Activated naive CD8-positive, alpha-beta T cell treated with anti-CD3 and anti-CD28 coated beads, Interleukin-2, amount 10 ng/mL, durations not matched to agents 7 days and 5 days (primary cell): ENCODE measurements around the gene ADPRH. TPM values are rescaled to one million over a fixed set of nuclear protein-coding genes. Genes with fewer than 3 reads are reported as not detected.

Experiments used
- ATAC-seq: fragments of 150-1000 bp; cut with Tn5 transposase; one replicate; pipeline ENCODE4 v1.10.0; 2021; ENCODE audit warnings: low read depth, moderate library complexity
- POLR2A ChIA-PET: fragments of 350-600 bp; sonication (Branson Sonifier 250); formaldehyde crosslinking; loops from one replicate; lab custom pipeline; 2021; ENCODE audit warnings: antibody characterized with exemption; lab: Charles Lee
- DNase-seq: peaks from one replicate; pipeline ENCODE4 v3.0.0; 2021
- H3K27ac Mint-ChIP-seq: one replicate; pipeline ENCODE4 v1.8.0; 2022; ENCODE audit warnings: mild to moderate bottlenecking, mixed read lengths
- H3K27me3 Mint-ChIP-seq: one replicate; pipeline ENCODE4 v1.8.0; 2022; ENCODE audit warnings: mild to moderate bottlenecking, moderate library complexity, mixed read lengths
- H3K36me3 Mint-ChIP-seq: one replicate; pipeline ENCODE4 v1.8.0; 2021; ENCODE audit warnings: mild to moderate bottlenecking, mixed read lengths
- H3K4me1 Mint-ChIP-seq: one replicate; pipeline ENCODE4 v1.8.0; 2021; ENCODE audit warnings: mixed read lengths
- H3K4me3 Mint-ChIP-seq: one replicate; pipeline ENCODE4 v1.8.0; 2022; ENCODE audit warnings: mild to moderate bottlenecking, moderate library complexity, mixed read lengths
- H3K9me3 Mint-ChIP-seq: one replicate; pipeline ENCODE4 v1.8.0; 2021; ENCODE audit warnings: mixed read lengths
- total RNA-seq, 2 experiments: library from RNA; stranded (reverse); gene quantifications; one replicate each; pipeline ENCODE4 v1.2.3, GENCODE V29; 2021

ADPRH gene
- total RNA-seq = 1 to 10 TPM; 4.5 to 5.9 TPM

DNA sequence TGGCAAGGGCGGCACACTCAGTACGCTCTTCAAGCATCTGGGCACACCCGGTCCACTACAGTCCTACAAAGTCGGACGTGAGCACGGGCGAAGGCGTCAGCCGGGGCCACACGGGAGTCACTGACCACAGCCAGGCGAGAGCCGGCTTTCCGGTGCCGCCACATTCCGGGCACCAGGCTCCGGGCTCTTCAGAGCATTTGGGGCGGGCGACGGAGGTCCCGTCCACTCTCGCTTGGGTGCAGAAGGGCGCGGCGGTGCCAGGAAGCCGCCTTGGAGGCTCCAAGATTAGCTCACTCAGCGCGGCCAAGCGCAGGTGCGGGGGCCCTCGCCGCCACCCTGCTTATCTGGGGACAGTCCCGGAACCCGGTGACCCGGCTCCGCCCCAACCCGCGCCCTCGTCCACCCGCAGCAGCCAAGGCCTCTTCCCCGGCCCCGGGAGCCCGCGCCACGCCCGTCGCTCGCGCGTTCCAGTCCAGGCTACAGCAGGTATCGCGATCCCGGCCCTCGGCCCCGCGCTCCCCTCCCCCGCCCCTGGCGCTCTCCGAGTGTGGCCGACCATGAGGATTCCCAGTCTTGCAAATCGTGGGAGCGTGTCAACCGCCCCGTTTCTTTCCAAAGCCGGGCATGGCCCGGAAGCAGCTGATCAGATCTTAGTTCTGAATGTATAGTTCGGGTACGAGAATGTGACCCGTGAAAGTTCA, at the start of gene ADPRH:
ADPRH (plus strand) TSS at position 127 of the 701 bp plus-strand sequence. CDS start 2,678 bp downstream, outside the sequence.
- POLR2A ChIA-PET = interaction anchor here (0.9 to 2.0 kb wide), 5 partner anchors 21 to 116 kb away, joined by 3 to 6 read pairs (median 4); partner anchors contain the start of genes TIMMDC1 and TMEM39A
- peak; percentile 84 for ATAC-seq
- peak within 1 kb of the TSS; percentile 88 for H3K27ac Mint-ChIP-seq
- peak within 1 kb of the TSS; percentile 88 for H3K4me3 Mint-ChIP-seq
- H3K4me1 Mint-ChIP-seq = peaks cover 16% of the 10 kb centered on the region
- H3K36me3 Mint-ChIP-seq = peaks cover 7% of the 10 kb centered on the region
- DNase-seq = peak; percentile 75
- no peaks in the 10 kb centered on the region for H3K27me3 Mint-ChIP-seq
- no peaks in the 10 kb centered on the region for H3K9me3 Mint-ChIP-seq

GRCh38 chr3:119529883-119530282, 49.4 kb upstream of the ADPRH start:
- H3K9me3 Mint-ChIP-seq = no peaks in the 10 kb centered on the region
- H3K27ac Mint-ChIP-seq = no peak overlapping the region
- no peak overlapping the region for H3K4me3 Mint-ChIP-seq
- no peaks in the 10 kb centered on the region for H3K4me1 Mint-ChIP-seq
- DNase-seq = no peak
- H3K36me3 Mint-ChIP-seq = peaks cover 50% of the 10 kb centered on the region
- no peaks in the 10 kb centered on the region for H3K27me3 Mint-ChIP-seq
- no peak for ATAC-seq
- POLR2A ChIA-PET = no interaction called here

DNA sequence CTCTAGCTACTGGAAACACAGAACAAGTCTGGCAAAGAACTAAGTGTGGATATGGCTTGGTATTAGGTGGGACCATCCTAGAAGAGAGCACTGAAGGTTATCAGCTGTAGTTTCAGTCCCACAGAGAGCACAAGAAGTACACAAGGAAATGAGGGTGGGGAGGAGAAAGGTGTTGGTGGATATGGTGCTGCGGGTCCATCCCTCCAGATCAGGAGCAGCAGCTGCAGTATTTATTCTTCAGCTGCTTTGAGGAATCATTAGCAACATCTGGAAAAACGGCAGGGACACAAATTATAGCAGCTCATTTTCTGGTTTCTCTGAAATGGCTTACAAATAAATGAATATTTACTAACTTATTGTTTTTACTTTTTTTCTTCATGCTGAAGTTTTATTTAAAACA, 48.8 kb upstream of the ADPRH start:
- Mint-ChIP-seq H3K4me3 (no peak overlapping the region), H3K27me3 (no peaks in the 10 kb centered on the region), H3K9me3 (no peaks in the 10 kb centered on the region), H3K36me3 (peaks cover 50% of the 10 kb centered on the region), H3K27ac (no peak overlapping the region), H3K4me1 (no peaks in the 10 kb centered on the region)
- POLR2A ChIA-PET = no interaction called here
- DNase-seq (no peak), ATAC-seq (no peak)

- no peaks in the 10 kb centered on the region for H3K9me3 Mint-ChIP-seq
- no peak for DNase-seq
- no peak overlapping the region for H3K4me3 Mint-ChIP-seq
- POLR2A ChIA-PET = no interaction called here
- H3K27me3 Mint-ChIP-seq = no peaks in the 10 kb centered on the region
- ATAC-seq = no peak
- no peak overlapping the region for H3K27ac Mint-ChIP-seq
- H3K4me1 Mint-ChIP-seq = no peaks in the 10 kb centered on the region
- H3K36me3 Mint-ChIP-seq = peaks cover 47% of the 10 kb centered on the region
Observed at GRCh38 chr3:119531151-119531550, 48.1 kb upstream of the ADPRH start.

DNA sequence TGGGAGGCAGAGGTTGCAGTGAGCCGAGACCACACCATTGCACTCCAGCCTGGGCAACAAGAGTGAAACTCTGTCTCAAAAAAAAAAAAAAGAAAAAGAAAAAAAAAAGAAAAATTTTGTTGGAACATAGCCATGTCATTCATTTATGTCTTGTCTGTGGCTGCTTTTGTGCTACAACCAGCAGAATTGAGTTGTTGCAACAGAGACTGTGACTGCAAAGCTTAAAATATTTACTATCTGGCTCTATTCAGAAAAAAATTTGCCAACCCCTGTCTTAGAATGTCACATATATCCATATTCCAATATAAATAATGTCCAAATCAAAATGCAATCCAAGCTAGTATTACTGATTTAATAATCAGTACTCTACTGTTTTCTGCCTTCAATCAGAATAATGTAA, 45.0 kb upstream of the ADPRH start:
- DNase-seq (no peak), ATAC-seq (no peak)
- no peaks in the 10 kb centered on the region for H3K27me3 Mint-ChIP-seq
- POLR2A ChIA-PET = interaction anchor here (0.7 kb wide), 1 partner anchor 139 kb away, joined by 3 read pairs; no protein-coding TSS in a partner anchor
- H3K4me1 Mint-ChIP-seq = no peaks in the 10 kb centered on the region
- H3K4me3 Mint-ChIP-seq = no peak overlapping the region
- H3K9me3 Mint-ChIP-seq = no peaks in the 10 kb centered on the region
- no peak overlapping the region for H3K27ac Mint-ChIP-seq
- H3K36me3 Mint-ChIP-seq = peaks cover 42% of the 10 kb centered on the region

DNA sequence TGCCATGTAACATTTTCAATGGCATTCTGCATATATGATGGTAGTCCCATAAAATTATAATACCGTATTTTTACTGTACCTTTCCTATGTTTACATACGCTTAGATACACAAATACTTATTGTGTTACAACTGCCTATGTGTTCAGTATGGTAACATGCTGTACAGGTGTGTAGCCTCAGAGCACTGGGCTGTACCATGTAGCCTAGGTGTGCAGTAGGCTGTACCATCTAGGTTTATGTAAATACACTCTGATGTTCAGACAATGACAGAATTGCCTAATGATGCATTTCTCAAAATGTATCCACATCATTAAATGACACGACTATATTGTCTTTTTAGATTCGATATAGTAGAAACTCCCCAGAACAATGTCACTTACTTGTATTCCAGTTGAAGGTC, 42.5 kb upstream of the ADPRH start:
- DNase-seq (no peak), ATAC-seq (no peak)
- no peak overlapping the region for H3K4me3 Mint-ChIP-seq
- POLR2A ChIA-PET = no interaction called here
- H3K36me3 Mint-ChIP-seq = peaks cover 45% of the 10 kb centered on the region
- peaks cover 2% of the 10 kb centered on the region for H3K4me1 Mint-ChIP-seq
- no peaks in the 10 kb centered on the region for H3K27me3 Mint-ChIP-seq
- no peaks in the 10 kb centered on the region for H3K9me3 Mint-ChIP-seq
- no peak overlapping the region for H3K27ac Mint-ChIP-seq

DNA sequence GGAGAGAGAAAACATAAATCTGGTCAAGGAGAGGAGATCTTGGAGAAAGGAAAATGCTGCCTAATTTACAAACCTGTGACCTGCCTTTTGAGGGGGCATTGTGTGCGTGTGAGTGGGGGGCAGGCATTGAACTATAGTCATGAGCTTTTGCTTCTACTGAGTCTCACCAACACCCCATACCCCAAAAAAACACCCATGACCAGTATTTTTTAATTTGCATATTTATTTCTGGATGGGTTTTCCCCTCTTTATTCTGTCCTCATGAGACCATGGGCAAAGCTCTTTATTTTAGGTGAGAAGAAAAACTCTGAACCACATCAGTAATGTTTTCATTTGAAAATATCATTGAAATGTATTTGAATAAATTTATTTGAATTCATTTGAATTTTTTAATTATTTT, 40.5 kb upstream of the ADPRH start:
- no peaks in the 10 kb centered on the region for H3K27me3 Mint-ChIP-seq
- H3K4me1 Mint-ChIP-seq = peaks cover 5% of the 10 kb centered on the region
- no peak overlapping the region for H3K27ac Mint-ChIP-seq
- POLR2A ChIA-PET = no interaction called here
- no peak for ATAC-seq
- H3K9me3 Mint-ChIP-seq = no peaks in the 10 kb centered on the region
- no peak overlapping the region for H3K4me3 Mint-ChIP-seq
- DNase-seq = no peak
- H3K36me3 Mint-ChIP-seq = peaks cover 49% of the 10 kb centered on the region

DNA sequence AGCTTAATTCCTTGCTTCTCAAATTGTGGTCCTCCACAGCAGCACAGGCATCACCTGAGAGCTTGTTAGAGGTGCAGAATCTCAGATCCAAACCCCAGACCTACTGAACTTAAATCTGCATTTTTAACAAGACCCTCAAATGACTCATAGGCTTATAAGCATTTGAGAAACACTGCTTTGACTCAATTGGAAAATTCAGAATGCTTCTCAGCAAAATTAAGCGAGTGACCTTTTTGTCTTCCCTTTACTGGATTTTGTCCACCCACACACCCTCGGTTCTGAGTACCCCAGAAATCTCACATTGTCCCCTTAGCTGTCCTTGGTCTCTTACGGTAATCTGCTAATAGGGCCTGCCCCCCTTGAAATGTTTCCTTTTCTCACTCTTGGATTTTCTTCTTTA, 37.7 kb upstream of the ADPRH start:
- POLR2A ChIA-PET = no interaction called here
- Mint-ChIP-seq H3K27me3 (no peaks in the 10 kb centered on the region), H3K4me3 (no peak overlapping the region), H3K9me3 (no peaks in the 10 kb centered on the region), H3K27ac (no peak overlapping the region), H3K4me1 (peaks cover 10% of the 10 kb centered on the region), H3K36me3 (peaks cover 71% of the 10 kb centered on the region)
- DNase-seq (no peak), ATAC-seq (no peak)

- peaks cover 69% of the 10 kb centered on the region for H3K36me3 Mint-ChIP-seq
- H3K4me1 Mint-ChIP-seq = peaks cover 10% of the 10 kb centered on the region
- no peak overlapping the region for H3K4me3 Mint-ChIP-seq
- ATAC-seq (no peak), DNase-seq (no peak)
- no peaks in the 10 kb centered on the region for H3K9me3 Mint-ChIP-seq
- no peaks in the 10 kb centered on the region for H3K27me3 Mint-ChIP-seq
- H3K27ac Mint-ChIP-seq = no peak overlapping the region
- POLR2A ChIA-PET = interaction anchor here (0.6 kb wide), 1 partner anchor 251 kb away, joined by 3 read pairs; no protein-coding TSS in a partner anchor
Observed at GRCh38 chr3:119542168-119542767, 37.0 kb upstream of the ADPRH start.

DNA sequence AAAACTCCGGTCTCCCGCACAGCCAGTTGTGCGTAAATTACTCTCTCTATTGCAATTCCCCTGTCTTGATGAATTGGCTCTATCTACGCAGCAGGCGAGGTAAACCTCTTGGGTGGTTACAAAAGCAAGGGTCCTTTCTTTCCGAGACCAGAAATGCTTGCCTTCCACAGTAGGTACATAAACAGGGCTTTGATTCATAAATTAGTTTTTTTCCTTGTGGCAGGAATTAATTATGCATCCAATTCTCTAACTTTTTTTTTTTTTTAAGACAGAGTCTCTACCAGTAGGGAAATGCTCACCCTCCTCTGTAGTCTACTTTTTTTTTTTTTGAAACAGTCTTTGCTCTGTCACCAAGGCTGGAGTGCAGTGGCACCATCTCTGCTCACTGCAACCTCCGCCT, 36.1 kb upstream of the ADPRH start:
- H3K36me3 Mint-ChIP-seq = peaks cover 74% of the 10 kb centered on the region

GRCh38 chr3:119547227-119547626, 32.1 kb upstream of the ADPRH start:
- no peak for DNase-seq
- Mint-ChIP-seq H3K27ac (no peak overlapping the region), H3K9me3 (no peaks in the 10 kb centered on the region), H3K36me3 (peaks cover 75% of the 10 kb centered on the region), H3K4me3 (no peak overlapping the region), H3K4me1 (peaks cover 16% of the 10 kb centered on the region), H3K27me3 (no peaks in the 10 kb centered on the region)
- ATAC-seq = no peak
- POLR2A ChIA-PET = no interaction called here

More for the DNA sequence above, 36.1 kb upstream of the ADPRH start:
- no peak overlapping the region for H3K4me3 Mint-ChIP-seq
- H3K4me1 Mint-ChIP-seq = peaks cover 12% of the 10 kb centered on the region
- POLR2A ChIA-PET = interaction anchor here (0.7 kb wide), 1 partner anchor 15 kb away, joined by 5 read pairs; no protein-coding TSS in a partner anchor
- DNase-seq (no peak), ATAC-seq (no peak)
- H3K27ac Mint-ChIP-seq = no peak overlapping the region
- no peaks in the 10 kb centered on the region for H3K9me3 Mint-ChIP-seq
- H3K27me3 Mint-ChIP-seq = no peaks in the 10 kb centered on the region

- peaks cover 14% of the 10 kb centered on the region for H3K4me1 Mint-ChIP-seq
- DNase-seq (no peak), ATAC-seq (no peak)
- no peaks in the 10 kb centered on the region for H3K27me3 Mint-ChIP-seq
- peaks cover 68% of the 10 kb centered on the region for H3K36me3 Mint-ChIP-seq
- POLR2A ChIA-PET = no interaction called here
- H3K27ac Mint-ChIP-seq = no peak overlapping the region
- no peak overlapping the region for H3K4me3 Mint-ChIP-seq
- H3K9me3 Mint-ChIP-seq = no peaks in the 10 kb centered on the region
Observed at GRCh38 chr3:119548341-119548740, 31.0 kb upstream of the ADPRH start.

GRCh38 chr3:119550192-119550910, 28.9 kb upstream of the ADPRH start:
- H3K4me1 Mint-ChIP-seq = peaks cover 29% of the 10 kb centered on the region
- DNase-seq (no peak), ATAC-seq (no peak)
- H3K9me3 Mint-ChIP-seq = no peaks in the 10 kb centered on the region
- H3K27me3 Mint-ChIP-seq = no peaks in the 10 kb centered on the region
- no peak overlapping the region for H3K4me3 Mint-ChIP-seq
- POLR2A ChIA-PET = interaction anchor here (0.8 kb wide), 1 partner anchor 127 kb away, joined by 3 read pairs; the partner anchor contains the start of gene COX17
- no peak overlapping the region for H3K27ac Mint-ChIP-seq
- peaks cover 62% of the 10 kb centered on the region for H3K36me3 Mint-ChIP-seq
